ENCODE data around the gene ENTREP1.

- TF ChIP-seq, protein P1, sequence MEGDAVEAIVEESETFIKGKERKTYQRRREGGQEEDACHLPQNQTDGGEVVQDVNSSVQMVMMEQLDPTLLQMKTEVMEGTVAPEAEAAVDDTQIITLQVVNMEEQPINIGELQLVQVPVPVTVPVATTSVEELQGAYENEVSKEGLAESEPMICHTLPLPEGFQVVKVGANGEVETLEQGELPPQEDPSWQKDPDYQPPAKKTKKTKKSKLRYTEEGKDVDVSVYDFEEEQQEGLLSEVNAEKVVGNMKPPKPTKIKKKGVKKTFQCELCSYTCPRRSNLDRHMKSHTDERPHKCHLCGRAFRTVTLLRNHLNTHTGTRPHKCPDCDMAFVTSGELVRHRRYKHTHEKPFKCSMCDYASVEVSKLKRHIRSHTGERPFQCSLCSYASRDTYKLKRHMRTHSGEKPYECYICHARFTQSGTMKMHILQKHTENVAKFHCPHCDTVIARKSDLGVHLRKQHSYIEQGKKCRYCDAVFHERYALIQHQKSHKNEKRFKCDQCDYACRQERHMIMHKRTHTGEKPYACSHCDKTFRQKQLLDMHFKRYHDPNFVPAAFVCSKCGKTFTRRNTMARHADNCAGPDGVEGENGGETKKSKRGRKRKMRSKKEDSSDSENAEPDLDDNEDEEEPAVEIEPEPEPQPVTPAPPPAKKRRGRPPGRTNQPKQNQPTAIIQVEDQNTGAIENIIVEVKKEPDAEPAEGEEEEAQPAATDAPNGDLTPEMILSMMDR (IDR thresholded peaks at IDR 0.05): no peak
- TF ChIP-seq ZFX (IDR thresholded peaks at IDR 0.05; ENCODE audit: borderline replicate concordance): no peak
Measured at GRCh38 chr9:69344459-69344858, 19.4 kb downstream of the ENTREP1 start.

Measured in 22Rv1 (cell line).